Mucosa of gallbladder (tissue), 1 donor: ENCODE measurements around the gene NPHP4. TPM values are rescaled to one million over a fixed set of nuclear protein-coding genes. Genes with fewer than 3 reads are reported as not detected.

ENCODE experiments used
- DNase-seq: peaks from one replicate; pipeline ENCODE4 v3.0.0-alpha.2; 2020; ENCODE audit warnings: low spot score
- total RNA-seq: library from RNA; stranded (reverse); gene quantifications from one replicate; pipeline ENCODE4 v1.2.1, GENCODE V29; 2021
- donor health status: DM: no; HTN: no; CAD: no.

NPHP4 gene
- total RNA-seq, 1 donor from 2014 or later, result 20.6 TPM

- DNase-seq, result no peak
Observed at GRCh38 chr1:5891736-5892135, 100.5 kb downstream of the NPHP4 start.

GRCh38 chr1:5891137-5891536 is 101.1 kb downstream of the NPHP4 start:
- no peak for DNase-seq

GRCh38 chr1:5890346-5891106 is 101.7 kb downstream of the NPHP4 start:
- DNase-seq, result no peak

GRCh38 chr1:5889901-5890300 is 102.3 kb downstream of the NPHP4 start:
- no peak for DNase-seq

GRCh38 chr1:5889462-5889861 is 102.8 kb downstream of the NPHP4 start:
- DNase-seq, result no peak

- no peak for DNase-seq
Observed at GRCh38 chr1:5888606-5889211, 103.5 kb downstream of the NPHP4 start.

GRCh38 chr1:5887971-5888361 is 104.3 kb downstream of the NPHP4 start:
- no peak for DNase-seq

GRCh38 chr1:5887349-5887970 is 104.8 kb downstream of the NPHP4 start:
- no peak for DNase-seq

- no peak for DNase-seq
Observed at GRCh38 chr1:5886541-5887348, 105.5 kb downstream of the NPHP4 start.

GRCh38 chr1:5886140-5886483 is 106.1 kb downstream of the NPHP4 start:
- DNase-seq, result no peak

- DNase-seq, result no peak
Observed at GRCh38 chr1:5885471-5886139, 106.6 kb downstream of the NPHP4 start.

GRCh38 chr1:5884110-5884509 is 108.1 kb downstream of the NPHP4 start:
- DNase-seq, result no peak

GRCh38 chr1:5883129-5884048 is 108.8 kb downstream of the NPHP4 start:
- no peak for DNase-seq

GRCh38 chr1:5882367-5883128 is 109.7 kb downstream of the NPHP4 start:
- no peak for DNase-seq

GRCh38 chr1:5881526-5882222 is 110.6 kb downstream of the NPHP4 start:
- no peak for DNase-seq

GRCh38 chr1:5880630-5881405 is 111.4 kb downstream of the NPHP4 start:
- no peak for DNase-seq

- DNase-seq, result no peak
Observed at GRCh38 chr1:5879421-5879820, 112.8 kb downstream of the NPHP4 start.

GRCh38 chr1:5878971-5879370 is 113.3 kb downstream of the NPHP4 start:
- no peak for DNase-seq
